GM18861 (cell line): Measurements from ENCODE around the gene ASB7.
"Not testable (repeated sequence)": the region's sequence is repeated elsewhere in the genome, so short reads cannot be mapped to it uniquely, and the experiment has no call there.

Source experiments
- ATAC-seq: cut with Tn5 transposase; IDR thresholded peaks from one replicate; pipeline ENCODE4 v1.9.1; 2021; ENCODE audit not compliant: unreplicated experiment

ASB7 gene

DNA sequence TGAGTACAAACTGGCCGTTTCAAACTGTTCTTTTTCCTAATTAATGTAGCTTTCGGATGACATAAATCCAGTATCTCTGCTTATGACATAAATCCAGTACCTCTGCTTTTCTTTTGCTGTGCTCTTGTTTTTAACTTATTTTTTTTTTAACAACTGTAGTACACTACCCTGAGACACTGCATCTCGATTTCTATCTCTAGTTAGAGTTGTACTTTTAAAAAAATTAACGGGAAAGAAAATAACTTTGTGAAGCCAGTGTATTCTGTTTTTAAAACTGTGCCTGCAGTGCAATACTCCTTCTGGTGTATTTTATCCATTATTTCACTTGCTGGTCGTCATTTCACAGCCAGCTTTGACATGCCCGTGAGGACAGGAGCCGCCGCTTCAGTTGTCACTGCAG lies 46.6 kb downstream of the ASB7 start:
- ATAC-seq, result no peak

DNA sequence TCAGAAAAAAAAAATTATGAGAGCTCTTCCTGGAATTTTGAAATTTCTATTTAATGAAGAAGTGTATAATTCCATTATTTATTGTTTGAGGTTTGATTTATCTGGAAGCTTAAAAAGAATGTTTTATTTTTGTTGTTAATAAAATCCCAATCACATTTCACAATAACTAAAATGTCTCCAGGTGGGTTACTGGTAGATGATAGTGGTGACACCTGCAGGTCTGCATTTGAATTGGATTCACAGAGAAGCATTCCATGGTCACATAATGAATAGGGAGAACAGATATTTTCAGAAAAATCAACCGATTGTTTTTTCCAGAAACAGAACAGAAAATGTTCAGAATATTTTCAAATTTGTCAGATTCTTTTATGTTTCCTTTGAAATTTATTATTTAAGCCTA lies 48.3 kb downstream of the ASB7 start:
- no peak for ATAC-seq

DNA sequence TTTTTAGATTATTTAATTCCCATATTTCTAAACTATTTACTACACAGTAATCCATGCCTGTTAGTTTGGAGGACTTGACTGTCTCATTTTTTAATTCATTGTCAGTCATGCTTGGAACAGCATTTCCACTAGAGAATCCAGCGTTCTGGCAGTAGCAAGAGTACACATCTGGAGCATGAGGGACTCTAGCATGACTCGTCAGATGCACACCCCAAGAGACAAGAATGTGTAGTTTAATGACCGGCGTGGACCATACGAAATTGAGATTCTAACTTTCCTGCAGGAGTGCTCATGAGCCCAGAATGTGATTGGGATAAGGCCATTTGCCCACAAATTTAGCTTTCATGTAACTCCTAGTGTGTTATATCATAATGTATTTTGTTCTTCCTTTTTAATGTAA lies 48.9 kb downstream of the ASB7 start:
- ATAC-seq, result no peak

DNA sequence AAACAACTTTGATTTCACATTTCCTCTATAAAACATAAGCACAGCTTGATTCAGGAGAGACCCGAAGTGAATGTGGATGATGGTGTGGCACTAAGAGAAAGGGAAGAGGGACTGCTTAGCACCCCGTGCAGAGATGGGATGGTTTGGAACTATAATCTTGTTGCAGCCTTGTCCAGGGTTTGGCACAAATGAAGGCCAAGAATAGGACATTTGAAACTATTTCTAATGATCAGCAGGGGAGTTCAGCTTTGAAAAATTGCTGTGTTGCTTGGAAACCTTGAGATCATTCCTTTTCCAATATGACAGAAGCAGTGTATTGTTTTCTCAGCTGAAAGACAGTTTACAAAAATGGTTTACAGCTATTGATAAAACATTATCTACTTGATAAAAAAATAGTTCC lies 49.7 kb downstream of the ASB7 start:
- no peak for ATAC-seq

DNA sequence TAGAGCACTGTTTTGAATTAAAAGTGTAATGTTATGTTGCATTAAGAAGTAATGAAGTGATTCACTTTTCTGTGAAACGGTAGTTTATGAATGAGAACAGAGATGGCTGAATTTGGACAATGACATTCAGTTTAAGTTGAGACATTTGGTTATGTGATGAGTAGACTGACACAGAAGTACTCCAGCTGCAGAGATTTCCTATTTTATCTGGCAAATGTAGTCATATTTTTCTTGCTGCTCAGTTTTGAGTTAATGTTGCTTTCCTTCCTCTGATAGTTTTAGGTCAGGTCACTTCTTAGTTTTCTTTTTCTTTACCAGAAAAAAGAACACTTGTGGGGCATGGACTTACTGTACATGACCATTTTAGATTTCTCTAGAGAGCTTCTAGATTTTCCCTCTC lies 51.2 kb downstream of the ASB7 start:
- ATAC-seq, result no peak

DNA sequence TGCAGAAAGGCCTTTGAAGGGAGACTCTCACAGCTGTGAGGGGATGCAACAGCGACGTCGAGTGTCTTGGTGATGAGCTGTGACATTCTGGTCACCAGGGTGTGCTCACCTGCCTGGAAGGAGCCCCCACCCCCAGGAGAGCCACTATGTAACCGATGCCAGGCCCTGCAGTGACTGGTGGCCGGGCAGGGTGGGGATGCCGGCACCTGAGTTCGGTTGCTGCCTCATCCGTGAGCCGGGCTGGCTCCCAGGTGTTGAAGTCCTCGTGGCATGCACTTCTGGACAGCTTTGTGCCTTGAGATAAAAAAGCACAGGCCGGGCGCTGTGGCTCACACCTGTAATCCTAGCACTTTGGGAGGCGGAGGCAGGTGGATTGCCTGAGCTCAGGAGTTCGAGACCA lies 56.5 kb downstream of the ASB7 start:
- ATAC-seq, result no peak

DNA sequence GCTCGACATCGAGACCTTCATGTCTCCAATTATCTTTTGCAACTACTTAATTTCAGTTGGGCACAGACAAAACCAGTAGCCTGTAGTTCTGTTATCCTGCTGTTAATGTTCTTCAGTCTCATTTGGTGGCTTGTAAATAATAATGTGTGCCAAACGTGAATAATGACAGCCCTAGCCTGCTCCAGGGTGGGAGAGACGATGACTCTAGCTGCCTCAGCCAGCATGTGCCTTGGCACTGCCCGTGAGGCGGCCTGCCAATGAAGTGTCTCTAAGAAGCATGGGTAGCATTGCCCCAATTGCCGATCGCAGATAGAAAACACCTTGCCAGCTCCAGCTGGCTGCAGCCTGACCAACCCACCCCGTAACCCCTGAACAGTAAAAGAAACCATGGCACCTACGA lies 58.8 kb downstream of the ASB7 start:
- no peak for ATAC-seq

DNA sequence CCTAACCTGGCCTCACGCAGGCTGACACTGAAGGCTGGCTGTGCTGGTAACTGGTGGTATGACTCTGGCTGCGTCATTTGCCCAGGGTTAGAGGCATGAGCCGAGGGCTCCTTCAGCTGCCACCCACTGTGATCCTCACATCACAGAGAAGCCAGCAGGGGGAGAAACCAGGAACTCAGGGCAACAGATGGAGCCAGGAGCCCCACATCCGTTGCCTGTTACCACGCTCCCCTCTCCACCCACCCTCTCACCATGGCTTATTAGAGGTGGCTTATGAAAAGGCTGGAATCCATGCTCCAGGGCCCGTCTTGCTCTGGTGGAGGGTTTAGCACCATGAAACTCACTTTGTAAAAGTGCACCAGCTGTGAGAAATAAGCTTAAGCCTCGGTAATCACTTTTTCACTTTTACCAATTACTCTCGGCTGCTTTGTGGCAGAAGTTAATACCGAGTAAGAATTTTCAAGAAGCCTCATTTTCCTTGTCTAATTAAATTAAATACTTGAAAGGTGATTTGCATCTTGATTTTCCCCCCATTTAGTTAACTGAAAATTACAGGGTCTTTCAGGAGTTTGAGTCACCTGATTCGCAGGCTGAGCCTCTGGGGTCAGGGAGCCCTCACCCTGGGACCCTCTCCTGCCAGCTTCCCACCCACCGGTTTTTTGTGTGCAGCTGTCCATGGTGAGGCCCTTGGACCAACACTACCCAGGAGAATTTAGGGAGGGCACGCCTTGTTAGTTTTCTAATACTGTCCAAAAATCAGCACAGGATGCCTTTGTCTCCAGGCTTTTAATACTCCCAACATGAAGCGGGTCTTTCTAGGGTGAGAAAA lies 60.9 kb downstream of the ASB7 start:
- ATAC-seq, result no peak

DNA sequence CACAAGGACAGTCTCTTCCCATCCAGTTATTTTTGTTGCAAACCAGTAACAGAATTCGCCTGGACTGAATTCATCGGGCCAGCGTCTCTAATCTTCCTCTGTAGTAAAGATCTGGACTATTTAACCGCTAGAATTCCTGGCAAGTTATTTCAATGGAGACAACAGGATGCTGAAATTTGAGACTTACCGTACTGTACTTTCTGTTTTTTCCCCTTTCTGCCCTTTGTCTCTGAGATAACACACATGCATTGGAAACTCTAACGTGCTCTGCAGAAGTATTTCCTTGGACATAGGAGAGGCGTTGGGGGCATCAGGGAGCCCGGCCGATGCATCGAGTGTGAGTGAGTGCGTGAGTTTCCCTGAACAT lies 61.5 kb downstream of the ASB7 start:
- no peak for ATAC-seq

DNA sequence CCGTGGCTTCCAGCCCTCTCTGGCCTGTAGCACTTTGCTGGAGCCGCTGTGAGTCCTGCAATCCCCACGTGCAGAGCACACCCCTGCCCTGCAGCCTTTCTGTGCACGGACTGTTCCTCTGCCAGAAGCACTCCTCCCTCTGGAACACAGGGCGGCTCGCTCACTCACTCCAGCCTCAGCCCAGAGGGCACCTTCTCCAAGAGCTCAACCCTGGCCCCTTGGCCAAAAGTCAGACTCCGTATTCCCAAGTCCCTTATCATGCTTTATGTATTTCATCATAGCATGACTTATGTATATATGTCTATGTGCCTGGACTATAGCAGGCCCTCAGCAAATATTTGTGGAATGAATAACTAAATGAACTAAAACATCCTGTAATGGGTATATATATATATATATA lies 63.2 kb downstream of the ASB7 start:
- no peak for ATAC-seq

DNA sequence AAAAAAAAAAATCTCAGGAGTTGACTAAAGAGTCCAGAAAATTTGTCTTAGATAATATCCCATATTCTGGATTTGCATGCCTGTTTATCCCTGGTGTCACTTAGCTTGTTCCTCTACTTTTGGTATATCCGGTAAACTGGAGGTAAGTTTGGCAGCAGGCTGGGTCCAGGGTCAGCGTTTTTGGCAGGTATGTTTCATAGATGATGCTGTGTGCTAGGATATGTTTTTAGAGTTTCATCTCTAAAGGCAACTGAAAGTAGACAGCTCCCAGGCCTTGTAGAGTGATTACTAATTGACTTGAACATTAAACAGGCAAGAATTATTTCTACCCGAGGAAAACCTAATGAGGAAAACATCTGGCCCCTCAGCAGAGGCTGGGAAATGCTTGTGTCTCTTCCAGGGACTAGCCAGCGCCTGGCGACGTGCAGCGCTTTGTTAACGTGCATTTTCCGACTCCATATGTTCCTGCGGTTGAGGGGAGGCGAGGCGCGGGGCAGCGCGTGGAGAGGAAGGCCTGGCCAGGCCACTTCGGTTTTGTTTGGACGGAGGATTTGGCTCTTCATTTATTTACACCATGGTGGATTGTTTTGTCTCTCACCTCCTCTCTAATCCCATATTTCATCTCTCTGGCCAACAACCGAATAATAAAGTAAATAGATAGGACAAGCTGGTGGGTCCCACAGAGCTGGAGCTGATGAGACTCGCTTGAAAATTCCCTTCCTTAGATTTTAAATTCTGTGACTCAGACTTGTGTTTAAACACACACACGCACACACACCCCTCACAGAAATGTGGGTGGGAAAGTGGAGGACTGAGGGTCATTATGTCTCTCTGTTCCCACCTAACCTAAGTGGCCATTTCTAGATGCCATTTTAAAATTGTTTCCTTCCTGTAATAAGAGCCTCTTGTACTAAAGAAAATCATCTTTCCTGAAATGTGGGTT lies 65.3 kb downstream of the ASB7 start:
- ATAC-seq, result no peak

DNA sequence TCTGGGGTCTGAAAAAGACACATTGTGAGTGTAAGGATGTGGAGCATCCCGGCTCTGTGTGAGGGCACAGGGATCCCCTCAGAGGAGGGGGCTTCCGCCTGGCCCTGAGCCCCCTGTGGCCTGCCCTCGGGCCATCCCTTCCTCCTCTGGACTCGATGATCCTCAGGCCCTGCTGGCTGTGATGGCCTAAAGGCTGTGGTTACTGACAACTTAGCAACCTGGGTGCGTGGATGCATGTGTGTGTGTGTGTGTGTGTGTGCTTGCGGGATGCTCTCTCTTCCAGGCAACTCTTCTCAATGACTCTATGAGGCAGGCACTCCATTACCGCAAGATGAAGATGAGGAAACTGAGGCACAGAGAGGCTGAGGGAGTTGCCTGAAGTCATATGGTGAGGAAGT lies 66.0 kb downstream of the ASB7 start:
- no peak for ATAC-seq

DNA sequence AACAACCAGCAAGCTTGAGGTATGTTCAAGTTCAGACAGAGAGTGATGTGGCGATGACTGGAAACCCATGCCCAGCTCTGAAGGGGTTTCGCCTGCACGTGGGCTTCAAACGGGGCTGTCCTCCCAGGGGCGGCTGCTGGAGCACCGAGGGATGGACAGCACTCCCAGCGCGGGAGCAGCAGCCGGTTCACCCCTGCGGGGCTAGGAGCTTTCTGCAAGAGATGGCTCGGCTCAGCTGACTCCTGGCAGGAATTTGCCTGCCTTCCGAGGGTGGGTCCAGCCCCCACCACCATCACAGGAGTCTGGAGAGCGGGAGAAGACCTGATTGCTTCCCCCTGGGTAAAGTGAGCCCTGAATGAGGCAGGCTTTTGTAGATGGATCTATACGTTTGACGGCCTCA lies 66.9 kb downstream of the ASB7 start:
- ATAC-seq, result no peak

DNA sequence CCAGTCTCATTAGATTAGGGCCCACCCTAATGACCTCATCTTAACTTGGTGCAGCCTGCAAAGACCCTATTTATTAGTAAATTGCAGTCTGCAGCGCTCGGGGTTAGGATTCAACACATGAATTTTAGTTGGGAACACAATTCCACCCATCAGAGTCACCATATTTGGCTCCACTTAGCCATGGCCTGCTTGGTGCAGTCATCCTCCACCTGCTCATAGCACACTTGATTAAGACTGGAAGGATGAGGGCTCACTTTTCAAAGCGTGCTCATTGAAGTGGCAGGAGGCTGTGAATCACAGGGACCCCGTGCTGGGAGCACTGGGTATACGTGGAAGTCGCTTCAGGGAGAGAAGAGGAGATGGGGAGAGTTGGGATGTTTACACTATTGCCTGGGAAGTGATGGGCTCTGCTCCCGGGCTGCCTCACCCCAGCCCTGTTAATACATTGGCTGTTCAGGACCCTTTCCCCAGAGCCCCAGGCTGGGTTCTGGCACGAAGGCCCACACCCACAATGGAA lies 68.2 kb downstream of the ASB7 start:
- ATAC-seq, result no peak

DNA sequence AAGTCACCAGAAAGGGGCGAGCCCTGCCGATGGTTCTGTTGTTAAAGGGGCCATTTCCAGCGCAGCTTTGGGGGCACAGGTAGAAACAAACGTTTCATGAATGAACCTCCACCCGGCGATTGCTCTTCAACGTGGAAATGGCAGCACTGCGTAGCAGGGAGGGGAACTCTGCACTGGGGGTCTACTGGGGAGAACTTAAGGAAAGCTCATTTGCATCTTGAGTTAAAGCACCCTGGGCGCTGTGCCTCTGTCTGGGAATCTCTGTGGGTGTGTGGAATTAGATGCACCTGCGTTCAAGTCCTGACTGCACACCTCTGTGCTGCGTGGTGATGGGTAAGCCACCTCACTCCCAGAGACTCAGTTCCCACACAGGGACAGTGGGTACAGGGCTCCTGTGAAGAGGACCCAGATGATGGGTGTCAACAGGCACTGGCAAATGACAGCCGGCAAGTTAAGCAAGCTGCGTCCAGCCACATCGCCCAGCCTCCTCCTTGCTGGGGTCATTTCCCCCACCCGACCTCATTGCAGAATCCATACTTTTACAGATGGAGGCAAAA lies 68.8 kb downstream of the ASB7 start:
- no peak for ATAC-seq

DNA sequence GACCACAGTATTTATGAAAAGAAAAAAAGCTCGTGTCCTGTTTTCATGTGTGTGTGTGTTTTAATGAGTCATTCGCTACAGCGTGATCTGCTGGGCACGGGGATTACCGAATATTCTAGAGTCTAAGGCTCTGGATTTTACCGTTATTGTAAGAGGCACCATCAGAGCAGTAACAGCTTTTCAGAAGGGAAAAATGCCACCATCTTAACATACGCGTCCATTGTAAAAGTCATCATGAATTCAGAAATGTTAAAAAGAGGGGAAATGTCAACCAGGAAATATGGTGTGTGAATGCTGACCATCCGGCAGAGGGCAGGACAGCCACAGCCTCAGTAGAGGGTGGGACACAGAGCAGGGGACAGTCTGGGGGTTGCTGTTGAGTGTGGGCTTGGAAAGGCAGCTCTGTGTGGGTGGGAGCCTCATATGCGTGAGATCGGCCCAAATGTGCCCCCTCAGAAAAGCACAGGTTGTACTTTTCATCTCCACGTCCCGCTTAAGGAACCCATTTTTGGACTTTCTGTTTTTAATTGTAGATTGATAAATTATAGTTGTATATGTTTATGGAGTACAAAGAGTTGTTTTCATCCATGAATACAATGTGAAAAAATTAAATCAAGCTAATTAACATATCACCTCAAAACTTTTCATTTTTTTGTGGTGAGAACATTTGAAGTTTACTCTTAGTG lies 69.6 kb downstream of the ASB7 start:
- ATAC-seq, result no peak

DNA sequence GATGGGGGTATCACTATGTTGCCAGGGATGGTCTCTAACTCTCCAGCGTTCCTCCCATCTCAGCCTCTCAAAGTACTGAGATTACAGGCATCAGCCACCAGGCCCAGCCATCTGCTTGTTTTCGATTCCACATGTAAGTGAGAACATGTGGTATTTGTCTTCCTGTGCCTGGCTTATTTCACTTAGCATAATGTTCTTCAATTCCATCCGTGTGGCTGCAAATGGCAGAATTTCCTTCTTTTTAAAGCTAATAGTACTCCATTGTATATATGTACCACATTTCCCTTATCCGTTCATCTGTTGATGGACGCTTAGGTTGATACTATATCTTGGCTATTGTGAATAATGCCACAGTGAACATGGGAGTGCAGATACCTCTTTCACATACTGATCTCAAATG lies 70.6 kb downstream of the ASB7 start:
- no peak for ATAC-seq

DNA sequence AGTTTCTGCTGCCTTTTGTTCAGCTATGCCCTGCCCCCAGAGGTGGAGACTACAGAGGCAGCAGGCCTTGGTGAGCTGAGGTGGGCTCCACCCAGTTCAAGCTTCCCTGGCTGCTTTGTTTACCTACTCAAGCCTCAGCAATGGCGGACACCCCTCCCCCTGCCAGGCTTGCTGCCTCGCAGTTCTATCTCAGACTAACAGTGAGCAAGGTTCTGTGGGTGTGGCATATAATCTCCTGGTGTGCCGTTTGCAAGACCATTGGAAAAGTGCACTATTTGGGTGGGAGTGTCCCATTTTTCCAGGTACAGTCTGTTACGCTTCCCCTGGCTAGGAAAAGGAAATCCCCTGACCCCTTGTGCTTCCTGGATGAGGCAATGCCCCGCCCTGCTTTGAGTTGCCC lies 76.8 kb downstream of the ASB7 start:
- not testable (repeated sequence) for ATAC-seq

DNA sequence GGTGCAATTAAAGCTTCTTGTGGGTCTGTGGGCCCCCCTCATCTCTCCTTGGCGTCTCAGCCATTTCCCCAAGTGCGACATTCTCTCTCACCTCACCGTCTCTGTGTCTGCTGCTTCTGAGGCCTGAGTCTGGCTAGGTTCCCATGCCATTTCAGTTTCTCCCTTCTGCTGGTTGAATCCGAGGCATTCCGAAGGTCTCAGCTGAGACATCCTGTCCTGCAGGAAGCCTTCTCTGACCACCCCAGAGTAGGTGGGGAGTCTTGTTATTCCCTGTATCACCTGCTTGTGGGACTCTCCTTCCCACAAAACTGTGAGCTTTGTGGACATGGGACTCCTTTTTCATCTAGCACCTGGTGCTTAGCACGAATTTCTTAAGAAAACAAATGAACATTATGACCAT lies 78.3 kb downstream of the ASB7 start:
- ATAC-seq, result no peak

DNA sequence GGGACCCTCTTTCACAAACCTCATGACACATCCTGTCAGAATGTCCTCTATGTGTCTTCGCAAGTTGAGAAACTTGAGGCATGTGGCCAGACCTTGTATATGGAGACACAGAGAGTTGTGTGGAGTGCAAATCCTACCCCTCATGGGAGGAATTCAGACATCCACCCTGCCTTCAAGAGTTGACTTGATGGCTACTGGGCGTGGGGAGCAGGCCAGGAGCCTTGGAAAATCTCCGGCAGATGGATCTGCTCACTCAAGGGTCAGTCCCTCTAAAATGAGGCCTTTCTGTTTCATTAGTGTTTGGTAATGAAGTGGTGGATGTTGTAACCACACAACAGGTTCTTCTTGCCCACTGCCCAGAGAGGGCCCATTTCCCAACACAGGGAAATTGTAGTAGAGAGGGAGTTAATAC lies 79.0 kb downstream of the ASB7 start:
- ATAC-seq, result no peak

DNA sequence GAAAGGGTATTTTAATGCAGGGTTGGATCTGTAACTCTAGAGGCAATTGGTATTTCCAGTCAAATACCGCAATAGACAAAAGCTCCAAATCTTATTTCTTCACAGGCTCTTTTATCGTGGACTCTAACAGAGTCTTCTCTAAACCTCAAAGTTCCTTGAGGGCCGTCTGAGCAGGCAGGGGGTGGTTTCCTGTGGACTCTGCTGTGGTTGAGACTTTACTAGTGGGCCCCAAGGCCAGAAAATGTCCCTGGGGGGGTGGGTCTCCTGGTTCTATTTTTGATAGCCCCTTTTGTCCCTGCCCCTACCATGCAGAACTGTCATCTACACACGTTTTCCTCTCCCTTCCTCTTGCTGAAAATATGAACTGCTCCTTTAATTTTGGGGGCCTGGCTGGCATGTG lies 80.1 kb downstream of the ASB7 start:
- no peak for ATAC-seq
